GM19395 (cell line): ENCODE data around the gene SULF2.

Experiments
- ATAC-seq: cut with Tn5 transposase; IDR thresholded peaks from one replicate; pipeline ENCODE4 v1.9.1; 2021; ENCODE audit warnings: mild to moderate bottlenecking, moderate library complexity; ENCODE audit not compliant: unreplicated experiment

The SULF2 gene

DNA sequence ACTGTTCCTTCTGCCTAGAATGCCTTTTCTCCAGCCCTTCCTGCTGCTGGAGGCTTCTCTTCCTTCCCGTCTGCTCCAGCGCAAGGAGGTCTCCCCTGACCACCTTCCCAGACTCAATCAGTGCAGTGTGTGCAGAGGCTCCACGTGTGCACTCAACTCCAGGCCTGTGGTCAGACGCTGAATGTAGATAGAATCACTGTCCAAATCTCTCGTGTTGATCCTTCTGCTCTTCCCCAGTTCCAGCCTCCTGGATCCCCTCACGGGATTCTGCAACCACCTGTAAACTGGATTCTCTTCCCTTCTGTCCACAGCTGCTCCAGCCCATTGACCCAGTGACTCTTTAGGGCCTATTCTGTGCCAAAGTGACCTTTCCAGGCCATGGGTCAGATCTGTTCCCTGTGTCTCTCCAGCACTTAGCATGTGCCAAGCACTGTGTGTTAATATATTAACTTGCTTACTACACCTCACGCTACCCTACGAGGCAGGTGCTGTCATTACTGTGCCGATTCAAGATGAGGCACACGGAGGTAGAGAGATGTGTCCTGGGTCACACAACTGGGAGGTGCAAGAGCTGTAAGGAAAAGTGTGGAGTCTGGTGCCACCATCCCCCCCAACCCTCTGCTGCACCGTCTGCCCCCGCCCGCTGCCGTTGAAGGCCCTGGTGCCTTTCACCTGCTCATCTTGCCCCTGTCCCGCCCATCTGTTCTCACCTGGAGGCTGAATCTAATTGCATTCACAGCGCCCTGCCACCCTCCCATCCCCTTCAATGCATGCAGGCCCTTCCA, 112.2 kb downstream of the SULF2 start:
- ATAC-seq, result no peak

DNA sequence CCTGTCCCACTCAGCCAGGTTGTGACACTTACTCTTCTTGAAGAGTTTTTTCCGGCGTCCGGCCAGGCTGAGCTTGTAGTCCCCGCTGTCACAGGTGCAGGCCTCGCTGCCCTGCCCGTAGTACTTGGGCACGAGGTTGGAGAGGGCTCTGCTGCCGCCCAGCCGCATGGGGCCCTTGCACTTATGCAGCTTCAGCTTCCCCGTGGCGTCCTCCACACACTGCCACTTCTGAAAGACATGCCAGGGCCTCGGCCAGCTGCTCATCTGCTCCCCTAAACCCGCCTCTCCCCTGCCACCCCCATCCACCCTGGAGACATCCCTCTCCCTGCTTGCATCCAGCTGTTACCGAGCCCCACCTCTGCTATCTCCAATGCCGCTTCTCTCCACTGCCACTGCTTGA, 113.1 kb downstream of the SULF2 start:
- ATAC-seq, result no peak

DNA sequence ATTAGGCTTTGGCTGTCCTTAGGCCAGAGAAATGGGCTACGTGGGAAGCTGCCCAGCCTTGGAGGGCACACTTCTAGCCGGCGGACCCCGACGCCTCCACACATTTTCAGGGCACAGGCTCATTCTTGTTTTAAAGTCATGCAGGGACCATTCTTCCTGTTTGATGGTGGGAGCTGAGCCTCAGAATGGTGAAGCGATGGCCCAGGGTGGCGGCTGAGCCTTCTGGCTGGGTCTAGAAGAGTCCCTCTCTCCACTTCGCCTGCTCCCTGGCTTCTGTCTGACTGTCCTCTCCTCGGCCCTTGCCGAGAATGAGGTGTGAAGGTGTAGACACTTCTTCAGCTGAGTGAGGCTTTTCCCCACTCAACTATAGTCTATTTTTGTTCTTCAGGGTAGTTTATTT, 114.4 kb downstream of the SULF2 start:
- ATAC-seq, result no peak

DNA sequence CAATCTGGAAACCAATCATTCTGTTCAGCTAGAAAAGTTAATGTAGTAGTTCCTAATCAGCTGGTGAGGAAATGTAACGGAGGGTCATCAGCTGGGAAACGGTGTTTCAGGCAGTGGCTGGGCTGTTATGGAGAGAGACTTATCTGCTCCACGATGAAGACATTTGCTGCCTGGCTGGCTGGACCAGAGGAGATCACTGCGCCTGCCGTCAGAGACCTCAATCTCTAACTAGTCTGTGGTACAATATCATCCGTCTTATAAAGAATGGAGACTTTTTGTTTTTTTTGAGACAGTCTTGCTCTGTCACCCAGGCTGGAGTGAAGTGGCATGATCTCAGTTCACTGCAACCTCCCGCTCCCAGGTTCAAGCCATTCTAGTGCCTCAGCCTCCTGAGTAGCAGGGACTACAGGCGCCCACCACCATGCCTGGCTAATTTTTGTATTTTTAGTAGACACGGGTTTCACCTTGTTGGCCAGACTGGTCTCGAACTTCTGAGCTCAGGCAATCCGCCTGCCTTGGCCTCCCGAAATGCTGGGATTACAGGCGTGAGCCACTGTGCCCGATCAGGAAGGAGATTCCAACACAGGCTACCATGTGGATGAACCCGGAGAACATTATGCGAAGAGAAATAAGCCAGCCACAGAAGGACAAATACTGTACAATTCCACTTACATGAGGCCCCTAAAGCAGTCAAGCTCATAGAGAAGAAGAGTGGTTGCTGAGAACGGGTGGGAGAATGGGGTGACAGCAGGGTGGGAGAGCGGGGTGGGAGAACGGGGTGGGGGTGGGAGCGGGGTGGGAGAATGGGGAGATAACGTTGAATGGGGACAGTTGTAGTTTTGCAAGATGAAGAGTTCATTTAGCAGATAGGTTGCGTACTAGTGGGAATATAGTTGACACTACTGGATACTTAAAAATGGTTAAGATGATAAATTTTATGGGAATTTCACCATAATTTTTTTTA, 115.1 kb downstream of the SULF2 start:
- no peak for ATAC-seq

DNA sequence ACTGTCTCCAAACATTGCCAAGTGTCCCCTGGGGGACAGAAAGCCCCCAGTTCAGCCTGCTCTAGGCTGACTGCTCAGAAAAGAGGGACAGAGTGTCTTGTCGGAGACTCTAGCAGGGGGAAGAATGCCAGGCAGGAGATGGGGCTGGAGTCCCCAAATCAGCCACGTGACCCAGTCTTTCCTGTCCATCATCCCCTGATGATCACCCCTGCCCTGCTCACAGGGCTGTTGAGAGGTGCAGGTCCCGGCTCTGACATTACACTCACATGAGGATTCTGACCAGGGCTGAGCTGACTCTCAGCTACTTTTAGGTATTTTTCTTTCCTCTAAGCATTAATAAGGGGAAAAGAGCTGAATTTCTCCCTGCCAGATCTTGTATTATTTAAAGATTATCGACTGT, 115.8 kb downstream of the SULF2 start:
- no peak for ATAC-seq

DNA sequence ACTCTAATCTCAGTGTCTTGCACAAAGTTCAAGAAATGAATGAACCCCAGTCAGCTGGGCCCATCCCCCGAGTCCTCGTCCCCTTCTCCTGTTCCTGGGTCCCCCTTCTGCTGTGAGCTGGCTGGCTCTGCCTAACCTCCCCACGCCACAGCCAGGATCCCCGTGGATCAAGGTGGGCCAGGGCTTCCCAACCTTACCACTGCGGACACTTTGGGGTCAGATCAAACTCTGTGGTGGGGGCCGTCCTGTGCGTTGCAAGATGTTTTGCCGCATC, 116.2 kb downstream of the SULF2 start:
- ATAC-seq, result no peak

DNA sequence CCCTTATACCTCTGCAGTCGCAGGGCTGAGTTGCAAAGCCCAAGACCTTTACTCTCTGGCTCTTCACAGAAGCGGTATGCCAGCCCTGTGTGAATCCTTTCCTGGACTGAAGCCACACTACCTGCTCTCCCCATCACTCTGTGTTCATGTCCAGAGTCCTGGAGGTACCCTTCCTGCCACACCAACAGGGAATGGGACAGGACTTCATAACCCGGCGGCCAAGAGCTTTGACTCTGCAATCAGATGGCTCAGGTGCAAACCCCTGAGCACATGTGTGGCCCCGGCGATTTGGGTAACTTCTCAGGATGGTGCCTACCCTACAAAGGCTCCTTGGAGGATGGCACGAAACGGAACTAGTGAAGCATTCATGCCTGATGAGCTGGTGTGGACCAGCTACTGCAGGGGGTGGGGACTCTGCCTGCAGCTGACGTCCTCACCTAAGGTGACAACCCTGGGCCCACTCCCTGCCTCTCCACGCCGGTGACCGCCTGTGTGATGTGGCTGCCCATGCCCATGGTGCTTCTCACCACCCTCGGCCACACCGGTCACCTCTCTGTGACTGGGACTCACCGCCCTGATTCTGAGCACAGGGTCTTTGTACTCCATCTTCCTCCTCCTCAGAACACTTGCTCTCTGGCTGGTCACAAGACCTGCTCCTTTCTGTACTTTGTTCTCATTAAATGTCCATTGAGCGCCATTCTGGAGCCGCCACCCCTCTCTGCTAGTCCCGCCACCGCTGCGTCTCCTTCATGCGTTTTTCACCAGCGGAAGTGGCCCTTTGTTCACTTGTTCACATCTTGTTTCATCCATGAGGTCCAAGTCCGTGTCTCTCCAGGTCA, 116.7 kb downstream of the SULF2 start:
- ATAC-seq, result no peak

DNA sequence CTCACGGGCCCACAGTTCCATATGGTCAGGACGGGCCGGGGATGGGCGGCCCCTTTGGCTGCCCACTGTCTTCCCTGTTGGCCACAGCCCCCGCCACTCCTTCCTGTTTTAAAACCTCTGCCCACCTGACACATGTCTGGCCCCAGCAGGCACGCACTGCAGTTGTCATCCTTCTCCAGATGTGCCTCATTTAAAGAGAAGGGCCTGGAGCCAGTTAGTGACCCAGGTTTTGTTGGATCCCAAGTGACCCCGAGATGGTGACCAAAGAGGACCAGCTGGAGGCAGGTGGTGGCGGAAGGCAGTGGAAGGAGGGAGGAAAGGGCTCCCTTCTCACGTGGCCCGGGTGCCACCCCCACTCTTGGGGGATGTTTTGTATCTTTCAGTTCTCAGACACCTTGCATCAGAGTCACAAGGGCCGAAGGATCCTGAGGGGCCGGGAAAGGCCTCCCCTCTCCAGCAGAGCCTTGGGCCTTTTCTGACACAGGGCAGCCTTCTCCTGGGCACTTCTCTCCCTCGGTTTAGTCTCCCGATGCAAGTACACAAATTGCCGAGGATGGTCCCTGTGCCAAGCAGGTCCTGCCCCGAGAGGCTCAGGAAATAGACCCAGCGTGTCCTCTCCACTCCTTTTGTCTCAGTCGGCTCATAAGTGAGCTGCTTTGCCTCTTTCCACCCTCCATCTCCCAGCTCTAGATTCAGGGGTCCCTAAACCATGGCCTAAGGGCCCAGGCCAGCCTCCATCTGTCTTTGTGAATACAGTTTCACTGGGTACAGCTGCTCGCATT, 117.6 kb downstream of the SULF2 start:
- ATAC-seq, result no peak

DNA sequence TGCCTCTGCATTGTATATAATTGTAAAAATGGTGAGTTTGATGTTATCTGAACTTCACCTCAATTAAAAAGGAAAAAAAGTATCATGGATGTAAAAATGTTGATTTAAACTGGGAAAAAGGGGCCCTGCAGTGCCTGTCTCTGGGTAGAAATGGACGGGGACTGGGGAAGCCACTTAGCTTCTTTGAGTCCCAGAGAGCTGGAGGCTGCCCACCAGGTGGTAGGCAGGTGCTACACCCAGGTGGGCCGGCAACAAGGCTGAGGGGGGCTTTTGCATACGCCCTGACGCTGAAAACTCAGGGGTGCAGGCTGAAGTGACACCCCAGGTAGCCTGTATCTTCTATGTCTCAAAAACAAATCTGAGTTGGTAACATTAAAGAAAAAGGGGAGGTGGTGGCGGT, 118.2 kb downstream of the SULF2 start:
- ATAC-seq, result no peak

DNA sequence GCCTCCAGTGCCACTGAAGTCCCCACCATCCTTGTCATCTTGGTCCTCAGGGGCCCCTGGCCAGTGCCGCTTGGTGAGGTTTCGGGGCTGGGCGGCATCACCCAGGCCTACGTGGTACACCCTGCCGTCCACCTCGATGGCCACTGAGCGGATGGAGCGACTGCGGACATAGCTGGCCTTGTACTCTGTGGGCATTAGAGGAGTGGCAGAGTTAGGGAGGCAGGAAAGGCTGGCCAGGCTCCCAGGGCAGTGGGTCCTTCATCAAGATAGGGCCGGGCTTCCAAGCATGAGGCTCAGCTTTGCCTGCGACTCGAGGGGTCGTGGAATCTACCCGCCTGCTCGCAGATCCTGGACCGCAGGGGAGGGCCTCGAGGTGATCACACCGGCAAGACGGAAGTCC, 119.0 kb downstream of the SULF2 start:
- ATAC-seq, result no peak

DNA sequence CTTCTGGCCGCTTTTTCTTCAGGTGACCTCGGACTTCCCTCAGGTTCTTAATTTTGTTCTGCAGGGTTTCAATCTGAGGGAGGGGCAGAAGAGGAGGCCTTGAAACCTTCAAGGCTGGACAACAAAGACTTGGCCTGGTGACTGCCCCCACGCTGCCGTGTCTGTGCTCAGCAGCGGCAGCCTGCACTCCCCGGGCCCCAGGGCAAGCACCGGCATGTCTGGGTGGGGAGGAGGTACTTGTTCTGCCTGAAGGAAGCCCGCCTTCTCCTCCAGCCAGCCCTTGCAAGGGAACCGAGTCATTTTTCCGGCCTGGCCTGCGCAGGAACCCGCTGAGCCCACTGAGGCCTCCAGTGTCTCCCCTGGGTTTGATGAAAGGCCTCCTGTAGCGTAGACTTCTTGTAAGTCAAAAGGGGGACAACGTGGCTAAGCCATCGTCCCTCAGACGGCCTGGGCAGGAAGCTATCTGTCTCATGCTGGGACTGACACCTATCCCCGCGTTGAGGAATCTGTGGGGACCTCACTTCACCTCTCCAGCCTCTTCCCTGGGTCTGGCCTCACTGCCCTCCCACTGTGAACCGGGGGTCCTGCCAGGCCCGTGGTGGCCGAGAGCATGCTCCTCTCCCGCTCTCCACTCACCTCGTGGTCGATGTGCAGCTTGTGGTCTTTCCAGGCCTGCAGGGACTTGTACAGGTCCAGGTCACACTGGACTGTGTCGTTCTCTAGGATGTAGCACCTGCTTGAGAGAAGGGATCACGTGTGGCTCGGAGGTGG, 119.9 kb downstream of the SULF2 start:
- no peak for ATAC-seq

DNA sequence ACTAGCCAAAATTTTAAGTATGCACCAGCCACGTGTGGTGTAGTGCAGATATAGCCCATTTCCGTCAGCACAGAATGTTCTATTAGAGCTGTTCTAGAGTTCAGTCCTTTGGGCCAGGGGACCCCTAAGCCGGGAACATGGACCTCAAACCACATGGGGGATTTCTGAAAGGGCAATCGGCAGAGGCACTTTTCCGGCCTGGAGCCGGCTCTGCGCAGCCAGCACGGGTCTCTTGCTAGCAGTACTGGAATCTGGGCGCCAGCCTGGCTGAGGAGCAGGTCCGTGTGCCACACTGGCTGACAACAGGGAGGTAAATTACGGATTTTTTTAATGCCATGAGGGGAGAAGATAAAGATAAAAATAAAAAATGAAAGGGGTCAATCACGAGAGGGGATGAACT, 120.5 kb downstream of the SULF2 start:
- no peak for ATAC-seq

DNA sequence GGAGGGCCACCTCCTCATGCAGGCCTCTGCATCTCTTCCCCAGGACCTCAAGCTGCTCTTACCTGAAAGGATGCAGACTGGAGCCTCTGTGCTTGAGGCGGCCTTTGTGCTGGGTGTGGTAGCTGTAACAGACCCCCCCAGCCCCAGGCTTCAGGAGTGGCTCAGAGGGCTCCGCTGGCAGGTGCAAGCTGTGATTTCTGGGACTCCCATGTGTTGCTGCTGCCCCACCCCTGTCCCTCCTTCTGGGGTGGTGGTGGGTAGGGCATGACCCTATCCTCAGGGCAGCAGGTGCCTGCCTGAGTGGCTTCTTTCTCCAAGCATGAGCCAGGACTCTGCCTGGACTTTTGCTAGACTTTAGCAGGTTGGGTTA, 121.2 kb downstream of the SULF2 start:
- no peak for ATAC-seq

DNA sequence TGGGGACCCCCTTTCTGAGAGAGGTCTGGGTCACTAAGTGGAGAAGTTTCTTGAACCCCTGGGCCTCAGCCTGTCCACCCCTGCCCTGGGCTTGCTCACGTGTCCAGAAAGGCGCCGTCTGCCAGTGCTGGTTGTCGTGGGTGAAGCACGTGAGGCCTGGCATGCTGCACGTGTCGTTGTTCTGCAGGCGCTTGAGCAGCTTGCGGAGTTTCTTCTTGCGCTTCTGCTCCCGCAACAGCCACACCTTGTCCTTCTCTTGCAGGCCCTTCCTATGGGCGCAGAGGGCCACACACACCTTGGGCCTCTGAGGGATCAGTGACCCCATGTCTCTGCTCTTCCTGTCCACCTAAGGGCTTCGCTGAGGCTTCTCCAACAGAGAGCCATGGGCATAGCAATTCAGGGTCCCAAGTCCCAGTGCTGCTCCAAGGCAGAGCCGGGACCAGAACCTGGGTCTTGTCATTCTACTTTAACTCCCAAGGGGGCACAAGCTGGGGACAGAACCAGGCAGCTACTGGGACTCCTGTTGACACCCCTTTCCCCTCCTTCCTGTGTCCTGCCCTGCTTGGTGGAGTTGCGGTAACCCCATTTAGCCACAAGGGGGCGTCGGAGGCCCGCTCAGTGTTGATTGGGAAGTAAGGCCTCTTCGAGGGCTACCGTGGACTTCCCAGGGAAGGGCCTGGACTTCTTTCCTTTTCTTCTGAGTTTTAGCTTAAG, 121.8 kb downstream of the SULF2 start:
- ATAC-seq, result no peak

DNA sequence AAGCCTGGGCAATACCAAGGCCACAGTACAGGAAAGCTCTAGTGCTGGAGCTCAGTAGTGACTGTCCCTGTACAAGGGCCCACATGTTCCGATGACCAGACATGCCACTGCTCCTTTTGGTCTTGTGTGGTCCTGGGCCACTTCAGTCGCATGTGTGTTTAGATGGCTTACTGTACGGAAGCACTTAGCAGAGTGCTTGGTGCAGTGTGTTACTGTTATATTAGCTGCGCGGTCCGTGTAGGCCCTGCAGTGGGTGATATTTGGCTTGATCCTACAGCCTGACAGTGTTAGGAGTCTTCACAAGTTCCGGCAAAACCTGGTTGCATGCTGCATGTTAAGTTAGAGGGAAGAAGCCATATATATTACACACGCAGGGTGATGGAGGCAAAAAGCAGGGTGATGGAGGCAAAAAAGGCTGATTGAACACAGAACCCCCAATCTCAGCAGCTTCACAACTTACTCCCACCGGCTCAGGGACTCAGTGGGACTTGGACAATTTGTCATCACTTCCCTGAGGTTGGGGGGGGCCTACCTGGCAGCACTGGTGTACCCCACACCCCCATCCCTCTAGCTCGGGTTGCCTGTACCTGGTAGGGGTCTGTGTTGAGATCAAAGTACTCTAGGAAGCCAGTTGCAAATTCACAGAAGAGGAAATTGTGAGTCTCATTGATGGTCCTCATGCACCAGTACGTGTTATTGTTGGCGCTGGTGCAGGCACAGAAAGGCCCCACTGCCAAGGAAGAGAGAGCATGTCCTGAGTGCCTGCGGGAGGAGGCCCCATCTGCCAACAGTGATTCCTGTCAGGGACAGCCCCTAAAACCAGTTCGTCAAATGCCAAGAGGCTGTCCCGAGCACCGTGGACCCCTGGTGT, 122.6 kb downstream of the SULF2 start:
- no peak for ATAC-seq

DNA sequence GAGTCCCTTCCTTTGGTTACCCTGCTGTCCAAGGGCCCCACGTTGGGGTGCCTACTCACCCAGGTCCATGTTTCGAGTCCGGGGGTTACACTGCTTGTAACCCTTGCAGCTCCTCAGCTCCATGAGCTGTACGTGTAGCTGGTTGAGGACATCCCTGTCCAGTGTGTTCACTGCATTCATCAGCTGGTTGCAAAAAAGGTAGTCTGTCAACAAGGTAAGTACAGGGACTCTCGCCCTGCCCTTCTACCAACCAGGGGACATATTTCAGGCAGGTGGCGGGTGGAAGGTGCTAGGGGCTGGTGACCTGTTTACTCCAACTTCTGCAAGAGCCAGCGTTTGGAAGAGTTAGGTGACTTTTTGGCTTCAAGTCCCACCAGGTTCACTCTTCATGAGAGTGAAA, 123.6 kb downstream of the SULF2 start:
- ATAC-seq, result no peak

DNA sequence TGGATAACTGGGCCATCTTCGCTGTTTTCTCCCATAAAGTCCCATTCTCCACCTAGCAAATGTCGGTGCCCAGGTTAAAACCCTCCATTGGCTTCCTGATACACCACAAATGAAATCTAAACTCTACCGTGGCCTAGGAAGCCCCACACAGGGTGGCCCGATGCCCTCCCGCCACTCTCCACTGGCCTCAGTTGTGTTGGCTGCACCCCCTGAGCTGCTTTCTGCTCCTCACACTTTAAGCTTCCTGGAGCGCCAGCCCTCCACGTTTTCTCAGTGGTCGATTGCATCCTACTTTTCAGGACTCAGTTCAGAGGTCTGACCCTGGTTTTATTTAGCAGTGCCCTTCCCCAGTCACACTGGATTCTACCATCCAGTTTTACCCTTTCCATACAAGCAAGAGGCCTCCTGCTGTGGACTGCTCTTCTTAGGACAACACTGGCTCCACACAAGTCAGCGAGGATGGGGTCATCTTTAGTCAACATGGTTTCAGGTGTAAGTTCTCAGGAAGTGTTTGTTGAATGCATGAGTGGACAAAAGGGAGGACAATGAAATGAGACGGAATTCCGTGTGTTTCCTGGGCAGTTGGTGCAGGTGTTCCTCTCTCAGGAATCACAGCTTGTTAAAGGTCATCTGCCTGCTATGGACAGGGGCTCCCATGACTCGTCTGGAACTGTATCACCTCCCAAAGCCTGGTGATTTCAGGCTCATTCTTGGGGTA, 124.1 kb downstream of the SULF2 start:
- no peak for ATAC-seq

DNA sequence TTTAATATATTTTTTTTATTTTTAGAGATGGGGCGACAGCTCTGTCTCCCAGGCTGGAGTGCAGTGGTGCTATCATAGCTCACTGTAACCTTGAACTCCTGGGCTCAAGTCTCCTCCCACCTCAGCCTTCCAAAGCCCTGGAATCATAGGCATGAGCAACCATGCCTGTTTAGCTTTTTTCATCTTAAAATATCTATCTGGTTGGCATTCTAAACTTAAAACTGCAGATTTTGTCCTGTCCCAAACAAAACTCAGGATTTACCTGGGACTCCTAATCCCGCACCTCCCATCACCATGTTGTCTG, 124.7 kb downstream of the SULF2 start:
- ATAC-seq, result no peak
